Kidney glomerular epithelial cell (primary cell): Measurements from ENCODE around the gene SLC22A25.
A peak's percentile ranks its signal among the peaks of the same experiment; 100 is the strongest.

Experiments
- DNase-seq: peaks from one replicate; lab custom pipeline; 2025; lab: John Stamatoyannopoulos, UW

SLC22A25 gene

DNA sequence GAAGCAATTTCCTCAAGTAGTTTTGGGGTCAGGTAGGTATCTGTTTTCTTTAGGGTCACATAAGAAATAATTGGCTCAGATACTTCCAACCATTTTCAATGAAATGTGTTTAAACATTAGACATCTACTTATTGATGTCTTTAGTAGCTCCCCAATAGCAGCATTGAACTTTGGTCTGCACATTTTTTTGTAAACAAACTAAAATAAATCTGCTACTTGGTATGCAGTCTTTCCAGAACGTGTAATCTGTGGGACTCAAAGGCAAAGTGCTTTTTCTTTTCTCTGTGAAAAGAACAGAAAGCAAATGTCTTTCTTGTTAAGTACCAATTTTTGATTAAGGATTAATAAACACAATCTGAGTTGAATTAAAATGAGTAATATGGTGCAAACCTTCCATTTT, 13.6 kb downstream of the SLC22A25 start:
- no peak for DNase-seq

DNA sequence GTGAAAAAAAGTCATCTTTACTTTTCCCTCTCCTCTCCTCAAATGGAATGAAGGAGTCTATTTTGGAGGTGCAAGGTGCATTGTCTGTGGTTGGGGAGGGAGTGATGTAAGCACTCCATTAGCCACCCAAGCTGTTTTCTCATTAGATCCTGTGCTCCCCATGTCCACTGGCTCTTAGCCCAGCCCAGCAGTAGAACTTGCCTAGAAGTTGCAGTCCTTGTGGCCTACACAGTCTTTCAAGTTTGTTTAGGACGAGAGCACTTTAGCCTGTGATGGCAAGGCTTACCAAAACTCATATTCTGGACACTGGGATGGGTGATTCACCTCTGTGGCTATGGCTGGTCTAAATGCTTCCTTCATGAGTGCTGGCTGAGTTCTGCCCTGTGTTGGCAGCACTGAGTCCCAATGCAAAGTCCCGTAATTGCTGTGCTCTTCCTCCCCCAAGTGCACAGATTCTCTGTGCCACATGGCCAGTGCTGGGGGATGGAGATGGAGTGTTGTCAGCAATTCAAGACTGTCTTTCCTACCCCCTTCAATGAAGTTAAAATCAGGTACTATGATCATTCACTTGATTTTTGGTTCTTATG, 15.8 kb downstream of the SLC22A25 start:
- no peak for DNase-seq

DNA sequence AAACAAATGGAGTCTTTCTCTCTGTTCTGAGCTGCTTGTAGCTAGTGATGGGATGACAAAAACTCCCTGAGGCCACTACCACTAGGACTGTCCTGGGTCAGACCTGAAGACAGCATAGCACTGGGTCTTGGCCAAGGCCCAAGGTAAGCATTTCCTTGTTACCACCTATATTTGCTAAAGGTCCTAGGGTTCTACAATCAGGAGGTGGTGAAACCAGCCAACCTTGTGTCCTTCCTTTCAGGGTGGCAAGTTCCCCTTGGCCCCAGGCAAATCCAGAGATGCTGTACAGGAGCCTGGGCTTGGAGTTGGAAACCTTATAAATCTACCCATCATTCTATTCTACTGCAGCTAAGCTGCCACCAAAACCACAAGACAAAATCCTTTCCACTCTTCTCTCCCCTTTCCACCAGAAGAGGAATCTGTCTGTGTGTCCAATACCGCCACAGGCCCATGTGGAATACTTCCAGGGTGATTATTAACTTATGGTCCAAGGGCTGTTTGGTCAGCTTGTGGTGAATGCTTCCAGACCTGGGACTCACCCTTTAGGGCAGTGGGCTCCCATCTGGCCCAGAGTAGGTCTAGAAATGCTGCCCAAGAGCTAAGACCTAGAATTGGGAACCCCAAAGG, 16.8 kb downstream of the SLC22A25 start:
- DNase-seq, result no peak

DNA sequence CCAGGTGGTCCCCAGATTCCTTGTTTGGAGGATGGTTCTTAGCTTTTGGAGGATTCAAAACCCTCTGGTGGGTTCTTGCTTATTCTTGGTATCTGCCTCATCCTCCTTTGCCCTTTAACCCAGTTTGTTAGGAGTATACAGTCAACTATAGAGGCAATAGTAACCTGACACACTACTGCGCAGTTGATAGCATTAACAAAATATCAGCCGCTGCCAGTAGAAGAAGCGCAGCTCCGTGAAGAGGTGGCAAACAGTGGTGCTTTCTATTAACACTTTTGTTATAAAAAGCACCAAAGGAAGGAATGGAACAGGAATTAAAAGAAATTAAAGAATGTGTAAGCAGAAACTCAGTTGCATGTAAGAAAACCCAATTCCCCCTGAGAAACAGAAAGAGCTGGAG, 29.3 kb downstream of the SLC22A25 start:
- no peak for DNase-seq

DNA sequence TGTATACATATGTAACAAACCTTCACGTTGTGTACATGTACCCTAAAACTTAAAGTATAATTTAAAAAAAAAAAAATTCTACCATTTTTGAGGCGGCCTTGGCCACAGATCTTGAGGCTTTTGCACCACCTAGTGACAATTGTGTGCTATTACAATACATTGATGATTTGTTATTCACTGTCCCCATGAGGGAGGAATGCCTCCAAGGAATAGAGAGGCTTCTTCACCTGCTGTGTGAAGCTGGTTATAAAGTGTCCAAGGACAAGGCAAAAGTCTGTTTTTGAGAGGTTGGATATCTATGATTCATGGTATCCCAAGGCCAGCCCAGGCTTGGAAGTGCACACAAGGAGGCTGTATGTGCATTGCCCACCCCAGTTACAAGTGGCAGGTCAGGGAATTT, 30.7 kb downstream of the SLC22A25 start:
- peak; percentile 22 for DNase-seq

DNA sequence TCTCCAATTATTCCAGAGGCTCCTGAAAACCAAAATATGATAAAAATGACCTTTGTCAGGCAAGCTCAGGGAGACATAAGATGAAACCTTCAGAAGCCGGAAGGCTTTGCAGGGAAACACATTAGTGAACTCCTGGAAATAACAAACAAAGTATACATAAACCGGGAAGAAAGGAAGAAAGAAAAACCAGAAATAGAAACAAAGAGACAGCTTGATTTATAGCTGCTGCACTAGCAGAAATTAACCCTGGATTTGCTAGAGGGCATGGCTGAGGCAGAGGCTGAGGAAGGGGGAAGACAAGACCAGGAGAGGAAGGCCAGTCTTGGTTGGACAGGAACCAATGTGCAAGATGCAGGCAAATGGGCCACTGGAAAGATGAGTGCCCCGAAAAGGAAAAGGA, 33.3 kb downstream of the SLC22A25 start:
- DNase-seq, result no peak
